Nephron (organoid): ENCODE measurements around the gene VWA5B1.

ENCODE experiments used
- H3K27ac Mint-ChIP-seq, 3 experiments: 2 replicates each; pipeline ENCODE4 v1.8.0; 2020; ENCODE audit warnings: mixed read lengths in 3 of 3, mild to moderate bottlenecking in 2 of 3, moderate library complexity in 1 of 3
- H3K27me3 Mint-ChIP-seq: 2 replicates; pipeline ENCODE4 v1.8.0; 2021; ENCODE audit warnings: low read depth, mild to moderate bottlenecking, moderate library complexity, mixed read lengths
- H3K36me3 Mint-ChIP-seq: 2 replicates; pipeline ENCODE4 v1.8.0; 2020; ENCODE audit warnings: low read depth, mixed read lengths
- H3K4me1 Mint-ChIP-seq: 2 replicates; pipeline ENCODE4 v1.8.0; 2020; ENCODE audit warnings: mixed read lengths
- H3K4me3 Mint-ChIP-seq, 3 experiments: 2 replicates each; pipeline ENCODE4 v1.8.0; 2020; ENCODE audit warnings: mild to moderate bottlenecking in 3 of 3, mixed read lengths in 3 of 3, moderate library complexity in 2 of 3
- H3K9me3 Mint-ChIP-seq: 2 replicates; pipeline ENCODE4 v1.8.0; 2020; ENCODE audit warnings: mixed read lengths
- TF ChIP-seq, protein P1 (sequence below), 3 experiments: fragments of 200-600 bp; sonication (generic); IDR thresholded peaks; one replicate each; pipeline ENCODE4 v1.5.0; 2021; ENCODE audit warnings: antibody characterized with exemption in 3 of 3; ENCODE audit not compliant: unreplicated experiment in 3 of 3

Gene VWA5B1

GRCh38 chr1:20334103-20334502 lies 43.4 kb downstream of the VWA5B1 start:
- Mint-ChIP-seq H3K4me3 (no peak overlapping the region), H3K4me1 (no peaks in the 10 kb centered on the region), H3K9me3 (no peaks in the 10 kb centered on the region), H3K27me3 (peaks cover 39% of the 10 kb centered on the region), H3K36me3 (no peaks in the 10 kb centered on the region), H3K27ac (no peak overlapping the region)
- TF ChIP-seq, protein P1, sequence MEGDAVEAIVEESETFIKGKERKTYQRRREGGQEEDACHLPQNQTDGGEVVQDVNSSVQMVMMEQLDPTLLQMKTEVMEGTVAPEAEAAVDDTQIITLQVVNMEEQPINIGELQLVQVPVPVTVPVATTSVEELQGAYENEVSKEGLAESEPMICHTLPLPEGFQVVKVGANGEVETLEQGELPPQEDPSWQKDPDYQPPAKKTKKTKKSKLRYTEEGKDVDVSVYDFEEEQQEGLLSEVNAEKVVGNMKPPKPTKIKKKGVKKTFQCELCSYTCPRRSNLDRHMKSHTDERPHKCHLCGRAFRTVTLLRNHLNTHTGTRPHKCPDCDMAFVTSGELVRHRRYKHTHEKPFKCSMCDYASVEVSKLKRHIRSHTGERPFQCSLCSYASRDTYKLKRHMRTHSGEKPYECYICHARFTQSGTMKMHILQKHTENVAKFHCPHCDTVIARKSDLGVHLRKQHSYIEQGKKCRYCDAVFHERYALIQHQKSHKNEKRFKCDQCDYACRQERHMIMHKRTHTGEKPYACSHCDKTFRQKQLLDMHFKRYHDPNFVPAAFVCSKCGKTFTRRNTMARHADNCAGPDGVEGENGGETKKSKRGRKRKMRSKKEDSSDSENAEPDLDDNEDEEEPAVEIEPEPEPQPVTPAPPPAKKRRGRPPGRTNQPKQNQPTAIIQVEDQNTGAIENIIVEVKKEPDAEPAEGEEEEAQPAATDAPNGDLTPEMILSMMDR (IDR thresholded peaks at IDR 0.05; ENCODE audit: unreplicated experiment in 3 of 3), result no peak

DNA sequence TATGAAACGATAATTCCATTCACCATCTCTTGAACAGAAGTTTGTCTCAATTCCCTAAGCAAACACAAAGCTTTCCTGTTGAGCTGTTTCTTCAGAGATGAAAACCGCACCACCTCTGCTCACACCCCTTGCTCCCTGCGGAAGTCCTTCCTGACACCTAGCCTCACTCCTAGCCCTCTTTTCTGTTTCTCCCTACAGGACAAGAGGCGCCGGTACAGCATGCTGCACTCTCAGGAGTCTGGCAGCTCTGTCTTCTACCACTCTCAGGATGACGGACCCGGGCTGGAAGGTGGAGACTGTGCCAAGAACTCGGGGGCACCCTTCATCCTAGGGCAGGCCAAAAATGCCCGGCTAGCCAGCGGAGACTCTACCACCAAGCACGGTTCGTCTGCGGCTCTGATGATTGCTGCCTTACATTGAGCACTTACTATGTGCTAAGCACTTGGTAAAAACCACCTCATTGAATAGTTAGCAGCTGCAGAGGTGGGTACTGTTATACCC lies 45.5 kb downstream of the VWA5B1 start:
- Mint-ChIP-seq H3K4me3 (no peak overlapping the region), H3K4me1 (no peaks in the 10 kb centered on the region), H3K27ac (no peak overlapping the region)

DNA sequence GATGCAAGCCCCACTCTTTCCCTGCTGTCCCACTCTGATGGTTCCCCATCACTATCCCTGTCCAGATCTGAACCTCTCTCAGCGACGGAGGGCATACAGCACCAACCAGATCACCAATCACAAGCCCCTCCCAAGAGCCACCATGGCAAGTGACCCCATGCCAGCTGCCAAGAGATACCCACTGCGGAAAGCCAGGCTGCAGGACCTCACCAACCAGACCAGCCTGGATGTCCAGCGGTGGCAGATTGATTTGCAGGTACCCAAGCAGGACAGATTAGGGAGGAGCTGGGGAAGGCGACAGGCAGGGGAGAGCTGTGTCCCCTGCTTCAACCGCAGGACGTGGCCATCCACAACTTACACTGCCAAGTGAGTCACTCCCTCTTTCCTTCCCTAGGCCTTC lies 46.9 kb downstream of the VWA5B1 start:
- no peak overlapping the region for H3K27ac Mint-ChIP-seq
- no peaks in the 10 kb centered on the region for H3K9me3 Mint-ChIP-seq
- peaks cover 43% of the 10 kb centered on the region for H3K27me3 Mint-ChIP-seq
- TF ChIP-seq, protein P1 (IDR thresholded peaks at IDR 0.05; ENCODE audit: unreplicated experiment in 3 of 3), result no peak
- no peaks in the 10 kb centered on the region for H3K36me3 Mint-ChIP-seq
- H3K4me1 Mint-ChIP-seq, result no peaks in the 10 kb centered on the region
- H3K4me3 Mint-ChIP-seq, result no peak overlapping the region

More for the DNA sequence above, 45.5 kb downstream of the VWA5B1 start:
- Mint-ChIP-seq H3K36me3 (no peaks in the 10 kb centered on the region), H3K9me3 (no peaks in the 10 kb centered on the region), H3K27me3 (peaks cover 40% of the 10 kb centered on the region)
- TF ChIP-seq, protein P1 (IDR thresholded peaks at IDR 0.05; ENCODE audit: unreplicated experiment in 3 of 3), result no peak

DNA sequence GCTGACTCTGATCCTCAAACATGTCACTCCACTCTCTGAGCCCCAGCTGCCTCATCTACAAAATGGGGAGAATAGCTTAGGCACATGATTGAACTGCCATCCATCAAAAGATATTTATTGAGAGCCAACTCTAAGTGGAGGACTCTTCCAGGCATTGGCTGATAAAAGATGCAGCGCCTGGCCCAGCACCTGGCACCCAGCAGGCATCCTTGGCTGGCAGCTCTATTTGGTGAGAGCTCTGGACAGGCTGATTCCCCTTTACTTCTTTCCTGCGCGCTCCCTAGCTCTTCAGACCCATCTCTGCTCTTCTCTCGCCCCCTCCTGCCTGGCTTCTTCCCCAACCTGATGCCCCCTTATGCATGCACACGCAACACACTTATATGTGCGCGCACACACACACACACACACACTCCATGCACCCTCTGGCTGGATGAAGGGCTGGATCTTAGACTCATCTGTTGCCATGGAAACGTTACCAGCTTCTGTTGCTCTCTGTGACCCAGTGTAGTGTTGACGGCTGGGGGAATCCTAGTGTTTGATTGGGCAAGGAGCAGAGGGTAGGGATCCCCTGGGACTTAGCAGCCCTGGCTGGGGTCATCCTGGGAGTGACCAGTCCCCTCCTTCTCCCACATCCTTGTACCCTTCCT lies 49.3 kb downstream of the VWA5B1 start:
- peaks cover 40% of the 10 kb centered on the region for H3K27me3 Mint-ChIP-seq
- TF ChIP-seq, protein P1 (IDR thresholded peaks at IDR 0.05; ENCODE audit: unreplicated experiment in 3 of 3), result no peak
- no peaks in the 10 kb centered on the region for H3K9me3 Mint-ChIP-seq
- no peaks in the 10 kb centered on the region for H3K4me1 Mint-ChIP-seq
- no peak overlapping the region for H3K4me3 Mint-ChIP-seq
- H3K36me3 Mint-ChIP-seq, result no peaks in the 10 kb centered on the region
- H3K27ac Mint-ChIP-seq, result no peak overlapping the region

DNA sequence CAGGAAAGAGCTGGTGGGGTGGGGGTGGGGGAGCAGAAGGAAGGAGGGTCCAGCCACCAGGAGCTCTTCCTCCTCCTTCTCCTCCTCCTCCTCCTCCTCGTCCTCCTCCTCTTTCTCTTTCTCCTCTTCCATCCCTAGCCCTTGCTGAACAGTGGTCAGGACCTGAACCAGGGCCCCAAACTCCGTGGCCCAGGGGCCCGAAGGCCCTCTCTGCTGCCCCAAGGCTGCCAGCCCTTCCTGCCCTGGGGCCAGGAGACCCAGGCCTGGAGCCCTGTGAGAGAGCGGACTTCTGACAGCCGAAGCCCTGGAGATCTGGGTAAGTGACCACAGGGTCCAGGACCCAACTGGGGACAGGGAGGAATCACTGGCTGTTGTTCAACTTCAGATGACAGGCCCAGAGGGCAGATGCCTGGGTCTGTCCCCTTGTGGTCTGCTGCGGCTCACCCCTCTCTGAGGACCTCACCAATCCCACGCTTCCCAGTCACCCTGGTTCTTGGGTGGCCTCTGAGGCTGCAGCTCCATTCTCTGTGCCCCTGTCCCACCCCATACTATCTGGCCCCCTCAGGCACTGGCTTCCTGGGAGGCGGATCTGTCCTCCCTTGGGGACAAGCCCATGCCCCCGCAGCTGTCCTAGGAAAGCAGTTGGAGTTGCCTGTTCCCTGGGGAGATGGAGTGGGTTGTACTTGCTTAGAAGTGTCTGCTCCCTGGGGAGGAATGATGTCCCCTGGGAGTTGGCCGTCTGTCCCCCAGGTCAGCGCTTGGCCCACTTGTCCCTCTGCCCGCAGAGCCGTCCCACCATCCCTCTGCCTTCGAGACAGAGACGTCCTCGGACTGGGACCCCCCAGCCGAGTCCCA lies 51.8 kb downstream of the VWA5B1 start:
- peaks cover 5% of the 10 kb centered on the region for H3K9me3 Mint-ChIP-seq
- H3K36me3 Mint-ChIP-seq, result peaks cover 4% of the 10 kb centered on the region

More for the DNA sequence above, 51.8 kb downstream of the VWA5B1 start:
- Mint-ChIP-seq H3K4me1 (no peaks in the 10 kb centered on the region), H3K27me3 (peaks cover 21% of the 10 kb centered on the region), H3K27ac (no peak overlapping the region), H3K4me3 (peak overlapping the region; percentile 31 to 41 (median 35))
- TF ChIP-seq, protein P1 (IDR thresholded peaks at IDR 0.05; ENCODE audit: unreplicated experiment in 3 of 3), result no peak
